IMR-90 (cell line): ENCODE data around the gene EDNRB. TPM values are rescaled to one million over a fixed set of nuclear protein-coding genes. Genes with fewer than 3 reads are reported as not detected.

Experiments used
- ATAC-seq: fragments of 200-7000 bp; cut with Tn5 transposase; 2 replicates; pipeline ENCODE4 v1.9.1; 2020; ENCODE audit warnings: low read depth, mild to moderate bottlenecking, moderate library complexity
- BruUV-seq: library from RNA; stranded (reverse); fragments of 400-500 nt; replicated peaks from 2 replicates; lab custom pipeline; 2021; lab: Mats Ljungman, UMichigan
- CTCF ChIA-PET: fragments of 300-600 bp; formaldehyde crosslinking; extraction: SDS; loops from one replicate; lab custom pipeline; 2021; ENCODE audit warnings: antibody characterized with exemption; lab: Yijun Ruan, JAX
- POLR2A ChIA-PET: fragments of 300-600 bp; sonication (Branson Sonifier 250); formaldehyde crosslinking; loops from one replicate; lab custom pipeline; 2022; ENCODE audit warnings: antibody characterized with exemption; ENCODE audit not compliant: unreplicated experiment; lab: Charles Lee
- DNase-seq: peaks from one replicate; pipeline ENCODE4 v3.0.0; 2013
- H2AFZ ChIP-seq: replicated peaks from 2 replicates; pipeline ENCODE3; 2013; ENCODE audit warnings: low read length, mild to moderate bottlenecking; ENCODE audit not compliant: poor library complexity
- H2AK5ac ChIP-seq: 2 replicates; pipeline ENCODE4 v1.6.1; 2013; ENCODE audit warnings: low read depth, low read length, inconsistent platforms
- H2AK9ac ChIP-seq: replicated peaks from 2 replicates; pipeline ENCODE3; 2013; ENCODE audit warnings: mild to moderate bottlenecking, low read depth, low read length, moderate library complexity; ENCODE audit not compliant: poor library complexity
- H2BK120ac ChIP-seq: 2 replicates; pipeline ENCODE4 v1.6.1; 2013; ENCODE audit warnings: low read depth, low read length, inconsistent platforms
- H2BK15ac ChIP-seq: 3 replicates; pipeline ENCODE4 v1.6.1; 2013; ENCODE audit warnings: low read depth, low read length, inconsistent platforms
- H2BK20ac ChIP-seq: 2 replicates; pipeline ENCODE4 v1.6.1; 2013; ENCODE audit warnings: low read depth, mild to moderate bottlenecking, inconsistent platforms, low read length, moderate library complexity
- H2BK5ac ChIP-seq: 2 replicates; pipeline ENCODE4 v1.6.1; 2013; ENCODE audit warnings: mild to moderate bottlenecking, low read depth, low read length, inconsistent platforms; ENCODE audit not compliant: poor library complexity, severe bottlenecking
- H3K14ac ChIP-seq: replicated peaks from 2 replicates; pipeline ENCODE4 v1.6.1; 2013; ENCODE audit warnings: low read depth, low read length, inconsistent platforms
- H3K18ac ChIP-seq: 2 replicates; pipeline ENCODE4 v1.6.1; 2013; ENCODE audit warnings: low read depth, low read length, control low read depth
- H3K23ac ChIP-seq: 2 replicates; pipeline ENCODE4 v1.6.1; 2013; ENCODE audit warnings: low read depth, low read length, inconsistent platforms
- H3K27ac ChIP-seq: 2 replicates; pipeline ENCODE4 v1.5.1; 2013; ENCODE audit warnings: mild to moderate bottlenecking, control low read depth, low read length; ENCODE audit not compliant: insufficient read depth
- H3K27me3 ChIP-seq: 2 replicates; pipeline ENCODE4 v1.6.1; 2013; ENCODE audit warnings: low read length; ENCODE audit not compliant: control insufficient read depth, insufficient read depth
- H3K36me3 ChIP-seq: 2 replicates; pipeline ENCODE4 v1.6.1; 2013; ENCODE audit warnings: low read length, mixed read lengths; ENCODE audit not compliant: control insufficient read depth, insufficient read depth
- H3K4ac ChIP-seq: 2 replicates; pipeline ENCODE4 v1.6.1; 2013; ENCODE audit warnings: low read depth, low read length, inconsistent platforms
- H3K4me1 ChIP-seq: 2 replicates; pipeline ENCODE4 v1.6.1; 2013; ENCODE audit warnings: low read length, mixed read lengths; ENCODE audit not compliant: control insufficient read depth, insufficient read depth
- H3K4me2 ChIP-seq: 2 replicates; pipeline ENCODE4 v1.6.1; 2013; ENCODE audit warnings: low read depth, mild to moderate bottlenecking, control low read depth, low read length, moderate library complexity
- H3K4me3 ChIP-seq: 2 replicates; pipeline ENCODE4 v1.5.1; 2013; ENCODE audit warnings: low read depth, mild to moderate bottlenecking, control low read depth, low read length, moderate library complexity; ENCODE audit not compliant: insufficient read depth
- H3K56ac ChIP-seq: 2 replicates; pipeline ENCODE4 v1.6.1; 2013; ENCODE audit warnings: low read length, inconsistent platforms; ENCODE audit not compliant: insufficient read depth; ENCODE audit errors: extremely low read depth
- H3K79me1 ChIP-seq, 2 experiments: 2 replicates each; pipeline ENCODE4 v1.6.1; 2013; ENCODE audit warnings: low read length in 2 of 2, inconsistent platforms in 1 of 2, low read depth in 1 of 2
- H3K9ac ChIP-seq: 2 replicates; pipeline ENCODE4 v1.6.1; 2013; ENCODE audit warnings: low read depth, low read length, control low read depth
- H3K9me1 ChIP-seq: 2 replicates; pipeline ENCODE4 v1.6.1; 2013; ENCODE audit warnings: low read length, inconsistent platforms; ENCODE audit not compliant: insufficient read depth
- H3K9me3 ChIP-seq: 2 replicates; pipeline ENCODE4 v1.6.1; 2013; ENCODE audit warnings: low read length; ENCODE audit not compliant: control insufficient read depth, insufficient read depth
- H4K20me1 ChIP-seq: 2 replicates; pipeline ENCODE4 v1.6.1; 2013; ENCODE audit warnings: low read length, inconsistent platforms; ENCODE audit not compliant: insufficient read depth
- H4K5ac ChIP-seq: 2 replicates; pipeline ENCODE4 v1.6.1; 2013; ENCODE audit warnings: mild to moderate bottlenecking, low read depth, low read length, control low read depth
- H4K8ac ChIP-seq, 2 experiments: 2 replicates each; pipeline ENCODE4 v1.6.1; 2013; ENCODE audit warnings: low read depth in 2 of 2, low read length in 2 of 2, control low read depth in 1 of 2, inconsistent platforms in 1 of 2
- H4K91ac ChIP-seq: 2 replicates; pipeline ENCODE4 v1.6.1; 2013; ENCODE audit warnings: low read depth, low read length, inconsistent platforms; ENCODE audit not compliant: insufficient read depth
- BHLHE40 ChIP-seq: fragments of 150-350 bp; IDR thresholded peaks from 2 replicates; pipeline ENCODE4 v1.6.1; 2016; ENCODE audit warnings: mild to moderate bottlenecking, low read depth, low read length
- CEBPB ChIP-seq: IDR thresholded peaks from 2 replicates; pipeline ENCODE4 v1.6.1; 2012; ENCODE audit warnings: low read depth, low read length, improper control_type of control experiment
- CHD1 ChIP-seq: IDR thresholded peaks from 2 replicates; pipeline ENCODE4 v1.6.1; 2012; ENCODE audit warnings: low read depth, low read length, improper control_type of control experiment
- CTCF ChIP-seq: conservative IDR thresholded peaks from 2 replicates; pipeline ENCODE4 v1.5.1; 2012; ENCODE audit warnings: mild to moderate bottlenecking, low read depth, low read length, improper control_type of control experiment
- FOS ChIP-seq: fragments of 150-350 bp; IDR thresholded peaks from 2 replicates; pipeline ENCODE4 v1.6.1; 2016; ENCODE audit warnings: low read depth, low read length
- MAFK ChIP-seq: IDR thresholded peaks from 2 replicates; pipeline ENCODE4 v1.6.1; 2012; ENCODE audit warnings: low read depth, low read length, improper control_type of control experiment
- MAZ ChIP-seq: IDR thresholded peaks from 2 replicates; pipeline ENCODE4 v1.6.1; 2012; ENCODE audit warnings: low read depth, mild to moderate bottlenecking, low read length, improper control_type of control experiment, moderate library complexity, borderline replicate concordance
- MXI1 ChIP-seq: IDR thresholded peaks from 2 replicates; pipeline ENCODE4 v1.6.1; 2012; ENCODE audit warnings: low read depth, mild to moderate bottlenecking, low read length, moderate library complexity, borderline replicate concordance
- NFE2L2 ChIP-seq: fragments of 150-350 bp; IDR thresholded peaks from 2 replicates; pipeline ENCODE4 v1.6.1; 2016; ENCODE audit warnings: low read depth, mild to moderate bottlenecking, low read length
- POLR2A ChIP-seq: IDR thresholded peaks from 2 replicates; pipeline ENCODE4 v1.6.1; 2012; ENCODE audit warnings: mild to moderate bottlenecking, low read depth, low read length
- RAD21 ChIP-seq: IDR thresholded peaks from 2 replicates; pipeline ENCODE4 v1.6.1; 2012; ENCODE audit warnings: low read length, improper control_type of control experiment
- RCOR1 ChIP-seq: IDR thresholded peaks from 2 replicates; pipeline ENCODE4 v1.6.1; 2012; ENCODE audit warnings: mild to moderate bottlenecking, low read length, improper control_type of control experiment; ENCODE audit not compliant: insufficient replicate concordance
- RFX5 ChIP-seq: IDR thresholded peaks from 2 replicates; pipeline ENCODE4 v1.8.0; 2012; ENCODE audit warnings: low read depth, mild to moderate bottlenecking, low read length, moderate library complexity
- SMC3 ChIP-seq: fragments of 150-350 bp; IDR thresholded peaks from 2 replicates; pipeline ENCODE4 v1.6.1; 2016; ENCODE audit warnings: low read depth, mild to moderate bottlenecking, antibody characterized with exemption, low read length, moderate library complexity
- USF2 ChIP-seq: fragments of 150-350 bp; IDR thresholded peaks from 2 replicates; pipeline ENCODE4 v1.6.1; 2017; ENCODE audit warnings: mild to moderate bottlenecking, antibody characterized with exemption, low read length, low read depth
- WGBS, 2 experiments: methylation state at CpG; one replicate each; pipeline versions ENCODE4 v1.1.5 to v1.1.7; 2013; ENCODE audit warnings: missing lambda C conversion rate in 2 of 2; ENCODE audit not compliant: insufficient read length in 1 of 2; ENCODE audit errors: extremely low coverage in 2 of 2; 5-methylcytosine and 5-hydroxymethylcytosine counted together
- dilution Hi-C: fragments of 300-500 bp; cut with HindIII; formaldehyde crosslinking; loops from one replicate; pipeline ENCODE4 v1.14.3; 2018; ENCODE audit warnings: low sequenced_read_pairs; ENCODE audit not compliant: unreplicated experiment
- in situ Hi-C: fragments of 300-500 bp; cut with MboI; formaldehyde crosslinking; loops from 3 replicates; pipeline ENCODE4 v1.14.3; 2019; ENCODE audit warnings: low sequenced_read_pairs, inconsistent platforms, mixed read lengths
- intact Hi-C: fragments of 100-400 bp; cut with micrococcal nuclease; formaldehyde crosslinking; loops from 2 replicates; pipeline ENCODE4 v1.10.0; 2022
- polyA plus RNA-seq, 3 experiments: library from polyadenylated mRNA; depleted of rRNA; stranded (reverse); fragments of >200 nt; gene quantifications; 2 replicates each; pipeline ENCODE4 v1.2.3, GENCODE V29; 2012; ENCODE audit warnings: low replicate concordance in 1 of 3
- total RNA-seq: library from RNA; depleted of rRNA; stranded (reverse); fragments of >200 nt; gene quantifications from 2 replicates; pipeline ENCODE4 v1.2.3, GENCODE V29; 2012
- TF ChIP-seq, protein P1 (sequence below): fragments of 150-350 bp; IDR thresholded peaks from 2 replicates; pipeline ENCODE4 v1.6.1; 2016; ENCODE audit warnings: low read depth, mild to moderate bottlenecking, low read length, moderate library complexity, borderline replicate concordance

EDNRB gene
- total and polyA plus RNA-seq, 2 of the 4 experiments (the other 2 are of a cell fraction) = under 0.01 to 0.09 TPM

- no peaks in the 10 kb centered on the region for H3K79me1 ChIP-seq
- no peak for TF ChIP-seq MXI1
- no peak for TF ChIP-seq RCOR1
- no peak for TF ChIP-seq USF2
- no peak for TF ChIP-seq CEBPB
- TF ChIP-seq POLR2A = no peak
- no peak for TF ChIP-seq MAZ
- TF ChIP-seq CTCF = no peak
- TF ChIP-seq SMC3 = no peak
- no peak for TF ChIP-seq MAFK
- no peak for TF ChIP-seq FOS
- TF ChIP-seq RFX5 = no peak
- TF ChIP-seq, protein P1, sequence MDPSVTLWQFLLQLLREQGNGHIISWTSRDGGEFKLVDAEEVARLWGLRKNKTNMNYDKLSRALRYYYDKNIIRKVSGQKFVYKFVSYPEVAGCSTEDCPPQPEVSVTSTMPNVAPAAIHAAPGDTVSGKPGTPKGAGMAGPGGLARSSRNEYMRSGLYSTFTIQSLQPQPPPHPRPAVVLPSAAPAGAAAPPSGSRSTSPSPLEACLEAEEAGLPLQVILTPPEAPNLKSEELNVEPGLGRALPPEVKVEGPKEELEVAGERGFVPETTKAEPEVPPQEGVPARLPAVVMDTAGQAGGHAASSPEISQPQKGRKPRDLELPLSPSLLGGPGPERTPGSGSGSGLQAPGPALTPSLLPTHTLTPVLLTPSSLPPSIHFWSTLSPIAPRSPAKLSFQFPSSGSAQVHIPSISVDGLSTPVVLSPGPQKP = no peak
- no peak for TF ChIP-seq BHLHE40
- no peak for TF ChIP-seq CHD1
- TF ChIP-seq NFE2L2 = no peak
- TF ChIP-seq RAD21 = no peak
- POLR2A ChIA-PET = no interaction called here
- in situ Hi-C loops = no loop called here
- no peak overlapping the region for H3K4ac ChIP-seq
- H3K9me1 ChIP-seq = no peaks in the 10 kb centered on the region
- H2BK15ac ChIP-seq = no peak overlapping the region
- no peak overlapping the region for H2AK9ac ChIP-seq
- CTCF ChIA-PET = no interaction called here
- H3K18ac ChIP-seq = no peak overlapping the region
- H4K91ac ChIP-seq = no peak overlapping the region
- H2AK5ac ChIP-seq = no peak overlapping the region
- no peaks in the 10 kb centered on the region for H3K27me3 ChIP-seq
- H2BK120ac ChIP-seq = no peak overlapping the region
- intact Hi-C loops = no loop called here
- H3K4me2 ChIP-seq = no peak overlapping the region
- H2AFZ ChIP-seq = no peak overlapping the region
- H3K14ac ChIP-seq = no peak overlapping the region
- WGBS, 2 experiments = no CpG with 5 or more reads among the region's 1 CpG
- H4K20me1 ChIP-seq = no peaks in the 10 kb centered on the region
- H3K27ac ChIP-seq = no peak overlapping the region
- H3K4me1 ChIP-seq = no peaks in the 10 kb centered on the region; the same call in 1 of the 2 replicates
- H4K5ac ChIP-seq = no peak overlapping the region
- H3K23ac ChIP-seq = no peak overlapping the region
- BruUV-seq = no TSS peak
- H4K8ac ChIP-seq = no peak overlapping the region
- no peak overlapping the region for H3K9ac ChIP-seq
- H3K36me3 ChIP-seq = no peaks in the 10 kb centered on the region; the same call in 1 of the 2 replicates
- no peak overlapping the region for H3K4me3 ChIP-seq
- H3K9me3 ChIP-seq = no peaks in the 10 kb centered on the region
- DNase-seq (no peak), ATAC-seq (no peak)
- H3K56ac ChIP-seq = no peak overlapping the region
- no peak overlapping the region for H2BK20ac ChIP-seq
- H2BK5ac ChIP-seq = no peak overlapping the region
- dilution Hi-C loops = no loop called here
These were observed 6.9 kb downstream of the EDNRB start for GRCh38 chr13:77911751-77912150.
